HG03354 (cell line): Measurements from ENCODE around the gene SEMA3C.

Source experiments
- ATAC-seq: cut with Tn5 transposase; IDR thresholded peaks from one replicate; pipeline ENCODE4 v1.9.1; 2021; ENCODE audit warnings: mild to moderate bottlenecking; ENCODE audit not compliant: unreplicated experiment, poor library complexity, severe bottlenecking

The SEMA3C gene

GRCh38 chr7:80859272-80859970 is 59.4 kb downstream of the SEMA3C start:
- no peak for ATAC-seq

GRCh38 chr7:80858141-80858903 is 60.5 kb downstream of the SEMA3C start:
- ATAC-seq, result no peak

DNA sequence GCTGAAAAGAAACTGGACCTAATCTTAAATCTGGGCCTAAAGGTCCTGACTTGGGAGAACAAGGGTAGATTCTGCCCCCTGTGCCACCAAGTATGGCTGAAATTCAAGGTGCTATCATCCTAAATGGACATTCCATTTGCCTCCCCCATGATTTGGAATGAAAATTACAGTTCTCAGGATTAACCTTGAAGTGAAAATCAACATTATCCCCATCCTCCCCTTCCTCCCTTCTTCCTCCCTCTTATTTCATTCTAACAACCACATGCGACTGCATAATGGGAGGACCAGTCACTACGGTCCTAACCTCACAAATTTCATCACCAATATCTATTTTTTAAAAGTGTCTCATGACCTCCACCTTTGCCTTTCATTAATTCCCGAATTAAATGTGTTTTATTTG is 62.1 kb downstream of the SEMA3C start:
- no peak for ATAC-seq

- no peak for ATAC-seq
These were observed 66.9 kb downstream of the SEMA3C start for GRCh38 chr7:80851896-80852476.

GRCh38 chr7:80848841-80849240 is 70.0 kb downstream of the SEMA3C start:
- ATAC-seq, result no peak

- no peak for ATAC-seq
These were observed 71.0 kb downstream of the SEMA3C start for GRCh38 chr7:80847895-80848294.

DNA sequence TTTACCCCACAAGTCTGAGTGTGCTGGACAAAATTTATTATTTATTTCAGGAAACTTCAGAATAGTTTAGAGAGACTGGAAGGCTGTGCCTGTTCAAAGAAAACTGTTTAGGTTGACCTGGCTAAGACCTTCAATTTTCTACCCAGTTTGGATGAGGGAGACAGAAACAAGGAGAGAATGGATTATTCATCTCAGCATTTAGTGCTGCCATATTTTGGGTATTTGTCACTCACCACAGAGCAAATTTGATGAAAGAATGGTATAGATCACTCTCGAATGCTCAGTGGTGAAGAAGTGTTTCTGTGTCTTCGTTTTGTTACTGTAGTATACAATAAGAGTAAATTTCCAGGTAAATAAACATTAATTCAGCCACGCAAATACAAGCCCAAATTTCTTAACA is 71.8 kb downstream of the SEMA3C start:
- ATAC-seq, result no peak

DNA sequence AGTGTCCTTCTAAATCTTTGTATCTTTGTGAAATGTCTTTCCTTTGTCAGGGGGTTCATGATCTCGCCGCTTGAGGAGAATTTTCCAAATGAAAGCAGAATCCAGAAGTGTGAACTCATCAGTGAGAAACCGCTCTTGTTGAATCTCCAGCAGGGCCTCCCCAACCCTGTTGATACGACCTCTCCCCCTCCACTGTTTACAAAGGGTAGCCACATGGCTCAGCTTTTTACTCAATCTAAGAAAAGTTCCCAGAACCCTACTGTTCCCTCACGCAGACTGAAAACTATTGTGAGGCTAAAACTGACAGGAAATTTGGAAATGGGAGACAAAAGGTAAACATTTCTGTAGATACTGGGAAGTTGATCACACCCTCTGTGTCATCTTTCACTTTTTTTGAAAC is 73.9 kb downstream of the SEMA3C start:
- no peak for ATAC-seq

- ATAC-seq, result no peak
These were observed 75.7 kb downstream of the SEMA3C start for GRCh38 chr7:80843018-80843677.

GRCh38 chr7:80842022-80842790 is 76.6 kb downstream of the SEMA3C start:
- no peak for ATAC-seq

- no peak for ATAC-seq
These were observed 77.4 kb downstream of the SEMA3C start for GRCh38 chr7:80841423-80841955.

DNA sequence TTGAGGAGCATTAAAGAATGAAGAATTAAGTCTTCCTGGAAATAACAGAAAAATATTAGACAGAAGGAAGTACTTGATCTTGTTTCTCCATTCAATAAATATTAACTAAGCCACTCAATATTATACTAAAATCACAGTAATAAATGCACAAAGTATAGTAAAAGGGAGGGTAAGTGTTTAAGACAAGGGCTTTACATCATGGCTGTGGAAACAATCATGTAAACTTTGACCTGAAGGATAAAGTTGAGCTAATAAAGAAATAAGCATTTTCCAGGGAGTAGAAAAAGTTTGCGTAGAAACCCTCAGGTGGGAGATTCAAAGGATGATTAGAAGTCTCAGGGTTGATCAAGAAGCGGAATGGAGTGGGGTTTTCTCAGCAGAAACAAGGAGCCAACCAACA is 78.2 kb downstream of the SEMA3C start:
- no peak for ATAC-seq

GRCh38 chr7:80839855-80840254 is 79.0 kb downstream of the SEMA3C start:
- no peak for ATAC-seq

DNA sequence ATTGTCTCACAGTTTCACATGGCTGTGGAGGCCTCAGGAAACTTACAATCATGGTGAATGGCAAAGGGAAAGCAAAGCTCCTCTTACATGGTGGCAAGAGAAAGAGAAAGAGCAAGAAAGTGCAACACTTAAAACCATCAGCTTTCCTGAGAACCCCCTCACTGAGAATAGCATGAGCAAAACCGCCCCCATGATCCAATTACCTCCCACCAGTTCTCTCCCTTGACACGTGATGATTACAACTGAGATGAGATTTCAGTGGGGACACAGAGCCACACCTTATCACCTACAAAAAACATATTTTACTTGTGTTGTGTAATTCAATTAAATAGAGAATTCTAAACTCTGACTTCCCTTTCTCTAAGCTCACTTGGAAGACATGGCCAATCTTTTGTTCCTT is 80.2 kb downstream of the SEMA3C start:
- ATAC-seq, result no peak

DNA sequence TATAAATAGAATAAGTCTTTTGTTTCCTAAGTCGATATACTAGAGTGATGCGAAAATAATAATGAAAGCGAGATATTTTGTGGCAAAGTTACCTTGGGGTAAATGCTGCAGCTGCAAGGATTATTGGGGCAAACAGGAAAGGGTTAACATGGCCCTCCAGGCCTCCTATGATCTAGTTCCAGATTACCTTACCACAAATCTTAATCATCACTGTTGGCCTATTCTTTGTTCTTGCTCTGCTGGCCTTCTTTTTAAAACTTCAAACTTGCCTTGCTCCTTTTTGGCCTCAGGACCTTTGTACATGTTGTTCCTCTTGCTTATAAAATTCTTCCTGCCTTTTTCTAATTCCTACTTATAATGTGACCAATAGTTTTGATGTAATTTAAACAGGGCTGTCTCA is 81.5 kb downstream of the SEMA3C start:
- no peak for ATAC-seq

GRCh38 chr7:80835251-80835650 is 83.6 kb downstream of the SEMA3C start:
- ATAC-seq, result no peak

GRCh38 chr7:80833289-80834268 is 85.3 kb downstream of the SEMA3C start:
- no peak for ATAC-seq

DNA sequence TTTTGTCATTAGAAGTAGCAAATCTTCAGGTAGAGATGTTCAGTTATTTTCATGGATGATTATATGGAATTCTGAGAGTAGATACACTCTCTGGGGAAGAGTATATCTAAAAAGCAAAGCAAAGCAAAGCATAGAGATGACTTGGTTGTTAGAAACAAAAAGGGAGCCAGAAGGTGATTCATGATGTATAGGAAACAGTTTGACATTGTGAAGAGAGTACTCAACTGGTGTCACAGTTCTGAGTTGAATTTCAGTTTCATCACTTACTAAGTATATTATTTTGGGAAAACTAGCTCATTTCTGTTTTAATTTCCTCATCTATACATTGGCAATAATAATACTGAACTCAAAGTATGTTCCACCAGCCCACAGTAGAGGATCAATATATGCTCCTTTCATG is 86.8 kb downstream of the SEMA3C start:
- ATAC-seq, result no peak
